ENCODE data around the gene RIPOR3.

RIPOR3 gene

GRCh38 chr20:50690650-50691572, at the start of gene RIPOR3:
Gene RIPOR3 (minus strand): TSS chr20:50691542. CDS start chr20:50691128, 414 bp downstream.
- no peak for DNase-seq

- DNase-seq: no peak
These were observed 46.0 kb upstream of the RIPOR3 start for GRCh38 chr20:50737352-50737751.

GRCh38 chr20:50735813-50736212, 44.5 kb upstream of the RIPOR3 start:
- no peak for DNase-seq

- no peak for DNase-seq
These were observed 43.7 kb upstream of the RIPOR3 start for GRCh38 chr20:50734730-50735679.

- no peak for DNase-seq
These were observed 42.5 kb upstream of the RIPOR3 start for GRCh38 chr20:50733644-50734349.

GRCh38 chr20:50731930-50732690, 40.8 kb upstream of the RIPOR3 start:
- DNase-seq: no peak

GRCh38 chr20:50731055-50731929, 40.0 kb upstream of the RIPOR3 start, which contains the start of gene PARD6B:
Gene PARD6B (plus strand): TSS chr20:50731580. CDS start chr20:50731787, 207 bp downstream.
- DNase-seq: peak; percentile 100

- no peak for DNase-seq
These were observed 39.4 kb upstream of the RIPOR3 start for GRCh38 chr20:50730765-50731054.

GRCh38 chr20:50729901-50730764, 38.8 kb upstream of the RIPOR3 start:
- DNase-seq: no peak

GRCh38 chr20:50728981-50729874, 37.9 kb upstream of the RIPOR3 start:
- no peak for DNase-seq

- DNase-seq: no peak
These were observed 37.2 kb upstream of the RIPOR3 start for GRCh38 chr20:50728486-50728980.

GRCh38 chr20:50727792-50728485, 36.6 kb upstream of the RIPOR3 start:
- DNase-seq: no peak

GRCh38 chr20:50726955-50727791, 35.8 kb upstream of the RIPOR3 start:
- no peak for DNase-seq

GRCh38 chr20:50725724-50726005, 34.3 kb upstream of the RIPOR3 start:
- no peak for DNase-seq

- DNase-seq: peak; percentile 66 to 79
These were observed 33.7 kb upstream of the RIPOR3 start for GRCh38 chr20:50724851-50725723.

- DNase-seq: no peak
These were observed 32.9 kb upstream of the RIPOR3 start for GRCh38 chr20:50724112-50724725.

All from activated CD4-positive, alpha-beta T cell treated with anti-CD3 and anti-CD28 coated beads for 4 hours (primary cell).